ENCODE results near the gene SMIM38. TPM values are rescaled to one million over a fixed set of nuclear protein-coding genes. Genes with fewer than 3 reads are reported as not detected.
A peak's percentile ranks its signal among the peaks of the same experiment; 100 is the strongest.

The SMIM38 gene
- total RNA-seq (2014; rRNA removed; shearing (Covaris generic)) (0.38 TPM in 1 of 2 replicates, not detected in the other), polyA plus RNA-seq (2016; fragmentation: Nextera tagmentation; extraction: Ambion mirVana) (not detected in 2 replicates)
- long read RNA-seq, result 0 reads

DNA sequence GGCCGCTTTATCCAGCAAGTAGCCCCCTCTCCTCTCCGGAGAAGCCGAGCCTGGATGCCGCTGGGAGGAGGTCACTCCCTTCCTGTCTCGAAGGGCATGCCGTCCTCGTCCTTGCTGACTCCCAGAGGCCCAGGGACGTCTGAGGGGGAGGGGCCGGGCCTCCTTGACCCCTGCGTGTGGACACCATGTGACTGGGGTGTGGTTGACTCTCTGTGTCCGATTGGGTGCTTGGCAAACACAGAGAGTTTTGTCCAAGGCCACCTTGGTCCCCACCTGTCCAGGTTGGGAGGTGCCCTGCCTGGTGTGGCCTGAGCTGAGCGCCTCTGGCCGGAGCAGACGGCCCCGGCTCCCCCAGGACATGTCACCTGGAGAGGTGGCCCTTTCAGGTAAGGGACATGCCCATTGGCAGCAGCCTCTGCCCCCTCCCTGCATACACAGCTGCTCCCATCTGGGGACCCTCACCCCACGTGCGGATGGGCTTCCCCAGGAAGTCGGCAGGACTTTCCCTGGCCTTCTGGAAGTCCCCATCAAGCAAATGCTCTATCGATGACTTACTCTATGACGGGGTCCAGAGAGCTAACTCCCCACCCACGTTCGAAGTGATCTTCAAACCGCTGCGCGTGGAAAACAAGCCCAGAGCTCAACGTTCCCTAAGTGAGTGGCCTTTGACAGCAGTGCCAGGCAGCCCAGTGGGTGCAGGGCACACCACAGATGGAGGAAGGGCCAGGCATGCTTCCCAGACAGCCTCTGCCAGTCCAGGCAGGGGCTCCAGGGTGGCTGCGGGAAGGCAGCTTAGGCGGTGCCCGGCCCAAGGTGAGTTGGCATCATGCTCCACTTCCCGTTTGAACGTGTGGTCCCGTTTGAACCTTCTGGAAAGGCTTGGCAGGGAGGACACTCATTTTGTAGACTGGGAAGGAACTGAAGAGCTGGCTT lies at the start of gene SMIM38:
Gene SMIM38 (plus strand): TSS at position 634 of the 933 bp plus-strand sequence. CDS start 1,912 bp downstream, outside the sequence.
- H3K9me2 ChIP-seq (ENCODE audit: insufficient read depth), result no peaks in the 10 kb centered on the region
- H3K4me1 ChIP-seq (ENCODE audit: insufficient read depth), result peaks cover 17% of the 10 kb centered on the region
- no peak for DNase-seq (ENCODE audit: low spot score)
- no peak within 1 kb of the TSS for H3K4me3 Mint-ChIP-seq
- H2AFZ ChIP-seq, result 0 out of 2 replicates have a peak within 1 kb of the TSS, but pooled peaks have one; percentile 38
- peaks cover 17% of the 10 kb centered on the region for H3K27me3 Mint-ChIP-seq (ENCODE audit: insufficient read depth, low read depth, poor library complexity)
- H3K4me2 ChIP-seq, result no peak within 1 kb of the TSS
- H3F3A ChIP-seq (replicated peaks; ENCODE audit: low read depth), result no peaks in the 10 kb centered on the region
- peaks cover 22% of the 10 kb centered on the region for H3K4me1 Mint-ChIP-seq
- no peaks in the 10 kb centered on the region for H3K79me2 ChIP-seq (replicated peaks; ENCODE audit: insufficient read depth)
- no peaks in the 10 kb centered on the region for H3K36me3 ChIP-seq (ENCODE audit: insufficient read depth)
- H3K27me3 ChIP-seq (ENCODE audit: insufficient read depth), result no peaks in the 10 kb centered on the region
- H4K20me1 ChIP-seq (replicated peaks; ENCODE audit: insufficient read depth), result no peaks in the 10 kb centered on the region
- TF ChIP-seq, protein P1, sequence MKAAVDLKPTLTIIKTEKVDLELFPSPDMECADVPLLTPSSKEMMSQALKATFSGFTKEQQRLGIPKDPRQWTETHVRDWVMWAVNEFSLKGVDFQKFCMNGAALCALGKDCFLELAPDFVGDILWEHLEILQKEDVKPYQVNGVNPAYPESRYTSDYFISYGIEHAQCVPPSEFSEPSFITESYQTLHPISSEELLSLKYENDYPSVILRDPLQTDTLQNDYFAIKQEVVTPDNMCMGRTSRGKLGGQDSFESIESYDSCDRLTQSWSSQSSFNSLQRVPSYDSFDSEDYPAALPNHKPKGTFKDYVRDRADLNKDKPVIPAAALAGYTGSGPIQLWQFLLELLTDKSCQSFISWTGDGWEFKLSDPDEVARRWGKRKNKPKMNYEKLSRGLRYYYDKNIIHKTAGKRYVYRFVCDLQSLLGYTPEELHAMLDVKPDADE (IDR thresholded peaks at IDR 0.05), result no peak
- TF ChIP-seq EZH2phosphoT487 (IDR thresholded peaks at IDR 0.05; ENCODE audit: unreplicated experiment) (no peak), JUNB (IDR thresholded peaks at IDR 0.05; ENCODE audit: unreplicated experiment) (no peak), EZH2 (IDR thresholded peaks at IDR 0.05; ENCODE audit: low read depth, unreplicated experiment) (no peak), POLR2AphosphoS5 (IDR thresholded peaks at IDR 0.05; ENCODE audit: low read depth) (no peak), NANOG (IDR thresholded peaks at IDR 0.05; ENCODE audit: borderline replicate concordance) (no peak)
- TF ChIP-seq, protein P2, sequence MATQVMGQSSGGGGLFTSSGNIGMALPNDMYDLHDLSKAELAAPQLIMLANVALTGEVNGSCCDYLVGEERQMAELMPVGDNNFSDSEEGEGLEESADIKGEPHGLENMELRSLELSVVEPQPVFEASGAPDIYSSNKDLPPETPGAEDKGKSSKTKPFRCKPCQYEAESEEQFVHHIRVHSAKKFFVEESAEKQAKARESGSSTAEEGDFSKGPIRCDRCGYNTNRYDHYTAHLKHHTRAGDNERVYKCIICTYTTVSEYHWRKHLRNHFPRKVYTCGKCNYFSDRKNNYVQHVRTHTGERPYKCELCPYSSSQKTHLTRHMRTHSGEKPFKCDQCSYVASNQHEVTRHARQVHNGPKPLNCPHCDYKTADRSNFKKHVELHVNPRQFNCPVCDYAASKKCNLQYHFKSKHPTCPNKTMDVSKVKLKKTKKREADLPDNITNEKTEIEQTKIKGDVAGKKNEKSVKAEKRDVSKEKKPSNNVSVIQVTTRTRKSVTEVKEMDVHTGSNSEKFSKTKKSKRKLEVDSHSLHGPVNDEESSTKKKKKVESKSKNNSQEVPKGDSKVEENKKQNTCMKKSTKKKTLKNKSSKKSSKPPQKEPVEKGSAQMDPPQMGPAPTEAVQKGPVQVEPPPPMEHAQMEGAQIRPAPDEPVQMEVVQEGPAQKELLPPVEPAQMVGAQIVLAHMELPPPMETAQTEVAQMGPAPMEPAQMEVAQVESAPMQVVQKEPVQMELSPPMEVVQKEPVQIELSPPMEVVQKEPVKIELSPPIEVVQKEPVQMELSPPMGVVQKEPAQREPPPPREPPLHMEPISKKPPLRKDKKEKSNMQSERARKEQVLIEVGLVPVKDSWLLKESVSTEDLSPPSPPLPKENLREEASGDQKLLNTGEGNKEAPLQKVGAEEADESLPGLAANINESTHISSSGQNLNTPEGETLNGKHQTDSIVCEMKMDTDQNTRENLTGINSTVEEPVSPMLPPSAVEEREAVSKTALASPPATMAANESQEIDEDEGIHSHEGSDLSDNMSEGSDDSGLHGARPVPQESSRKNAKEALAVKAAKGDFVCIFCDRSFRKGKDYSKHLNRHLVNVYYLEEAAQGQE (IDR thresholded peaks at IDR 0.05; ENCODE audit: unreplicated experiment), result no peak
- TF ChIP-seq, protein P3, sequence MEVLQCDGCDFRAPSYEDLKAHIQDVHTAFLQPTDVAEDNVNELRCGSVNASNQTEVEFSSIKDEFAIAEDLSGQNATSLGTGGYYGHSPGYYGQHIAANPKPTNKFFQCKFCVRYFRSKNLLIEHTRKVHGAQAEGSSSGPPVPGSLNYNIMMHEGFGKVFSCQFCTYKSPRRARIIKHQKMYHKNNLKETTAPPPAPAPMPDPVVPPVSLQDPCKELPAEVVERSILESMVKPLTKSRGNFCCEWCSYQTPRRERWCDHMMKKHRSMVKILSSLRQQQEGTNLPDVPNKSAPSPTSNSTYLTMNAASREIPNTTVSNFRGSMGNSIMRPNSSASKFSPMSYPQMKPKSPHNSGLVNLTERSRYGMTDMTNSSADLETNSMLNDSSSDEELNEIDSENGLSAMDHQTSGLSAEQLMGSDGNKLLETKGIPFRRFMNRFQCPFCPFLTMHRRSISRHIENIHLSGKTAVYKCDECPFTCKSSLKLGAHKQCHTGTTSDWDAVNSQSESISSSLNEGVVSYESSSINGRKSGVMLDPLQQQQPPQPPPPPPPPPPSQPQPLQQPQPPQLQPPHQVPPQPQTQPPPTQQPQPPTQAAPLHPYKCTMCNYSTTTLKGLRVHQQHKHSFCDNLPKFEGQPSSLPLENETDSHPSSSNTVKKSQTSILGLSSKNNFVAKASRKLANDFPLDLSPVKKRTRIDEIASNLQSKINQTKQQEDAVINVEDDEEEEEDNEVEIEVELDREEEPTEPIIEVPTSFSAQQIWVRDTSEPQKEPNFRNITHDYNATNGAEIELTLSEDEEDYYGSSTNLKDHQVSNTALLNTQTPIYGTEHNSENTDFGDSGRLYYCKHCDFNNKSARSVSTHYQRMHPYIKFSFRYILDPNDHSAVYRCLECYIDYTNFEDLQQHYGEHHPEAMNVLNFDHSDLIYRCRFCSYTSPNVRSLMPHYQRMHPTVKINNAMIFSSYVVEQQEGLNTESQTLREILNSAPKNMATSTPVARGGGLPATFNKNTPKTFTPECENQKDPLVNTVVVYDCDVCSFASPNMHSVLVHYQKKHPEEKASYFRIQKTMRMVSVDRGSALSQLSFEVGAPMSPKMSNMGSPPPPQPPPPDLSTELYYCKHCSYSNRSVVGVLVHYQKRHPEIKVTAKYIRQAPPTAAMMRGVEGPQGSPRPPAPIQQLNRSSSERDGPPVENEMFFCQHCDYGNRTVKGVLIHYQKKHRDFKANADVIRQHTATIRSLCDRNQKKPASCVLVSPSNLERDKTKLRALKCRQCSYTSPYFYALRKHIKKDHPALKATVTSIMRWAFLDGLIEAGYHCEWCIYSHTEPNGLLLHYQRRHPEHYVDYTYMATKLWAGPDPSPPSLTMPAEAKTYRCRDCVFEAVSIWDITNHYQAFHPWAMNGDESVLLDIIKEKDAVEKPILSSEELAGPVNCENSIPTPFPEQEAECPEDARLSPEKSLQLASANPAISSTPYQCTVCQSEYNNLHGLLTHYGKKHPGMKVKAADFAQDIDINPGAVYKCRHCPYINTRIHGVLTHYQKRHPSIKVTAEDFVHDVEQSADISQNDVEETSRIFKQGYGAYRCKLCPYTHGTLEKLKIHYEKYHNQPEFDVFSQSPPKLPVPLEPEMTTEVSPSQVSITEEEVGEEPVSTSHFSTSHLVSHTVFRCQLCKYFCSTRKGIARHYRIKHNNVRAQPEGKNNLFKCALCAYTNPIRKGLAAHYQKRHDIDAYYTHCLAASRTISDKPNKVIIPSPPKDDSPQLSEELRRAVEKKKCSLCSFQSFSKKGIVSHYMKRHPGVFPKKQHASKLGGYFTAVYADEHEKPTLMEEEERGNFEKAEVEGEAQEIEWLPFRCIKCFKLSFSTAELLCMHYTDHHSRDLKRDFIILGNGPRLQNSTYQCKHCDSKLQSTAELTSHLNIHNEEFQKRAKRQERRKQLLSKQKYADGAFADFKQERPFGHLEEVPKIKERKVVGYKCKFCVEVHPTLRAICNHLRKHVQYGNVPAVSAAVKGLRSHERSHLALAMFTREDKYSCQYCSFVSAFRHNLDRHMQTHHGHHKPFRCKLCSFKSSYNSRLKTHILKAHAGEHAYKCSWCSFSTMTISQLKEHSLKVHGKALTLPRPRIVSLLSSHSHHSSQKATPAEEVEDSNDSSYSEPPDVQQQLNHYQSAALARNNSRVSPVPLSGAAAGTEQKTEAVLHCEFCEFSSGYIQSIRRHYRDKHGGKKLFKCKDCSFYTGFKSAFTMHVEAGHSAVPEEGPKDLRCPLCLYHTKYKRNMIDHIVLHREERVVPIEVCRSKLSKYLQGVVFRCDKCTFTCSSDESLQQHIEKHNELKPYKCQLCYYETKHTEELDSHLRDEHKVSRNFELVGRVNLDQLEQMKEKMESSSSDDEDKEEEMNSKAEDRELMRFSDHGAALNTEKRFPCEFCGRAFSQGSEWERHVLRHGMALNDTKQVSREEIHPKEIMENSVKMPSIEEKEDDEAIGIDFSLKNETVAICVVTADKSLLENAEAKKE (CRISPR knock-in tag; IDR thresholded peaks at IDR 0.05), result no peak
- ATAC-seq, result no peak
- H3K4me3 ChIP-seq, result no peak within 1 kb of the TSS
- no peaks in the 10 kb centered on the region for H3K36me3 Mint-ChIP-seq (ENCODE audit: low read depth)
- no peak within 1 kb of the TSS for H3K27ac Mint-ChIP-seq
- H3K9me3 Mint-ChIP-seq, result peaks cover 1% of the 10 kb centered on the region; the same call in 1 of the 3 replicates
- H3K27ac ChIP-seq (ENCODE audit: low read depth), result no peak within 1 kb of the TSS

Measured in GM23338 (cell line).